ENCODE results near the gene FOXA2. TPM values are rescaled to one million over a fixed set of nuclear protein-coding genes. Genes with fewer than 3 reads are reported as not detected.
"Not testable (repeated sequence)": the region's sequence is repeated elsewhere in the genome, so short reads cannot be mapped to it uniquely, and the experiment has no call there.

Gene FOXA2
- total RNA-seq, 1 experiment from 2014 or later: 28.0 TPM

DNA sequence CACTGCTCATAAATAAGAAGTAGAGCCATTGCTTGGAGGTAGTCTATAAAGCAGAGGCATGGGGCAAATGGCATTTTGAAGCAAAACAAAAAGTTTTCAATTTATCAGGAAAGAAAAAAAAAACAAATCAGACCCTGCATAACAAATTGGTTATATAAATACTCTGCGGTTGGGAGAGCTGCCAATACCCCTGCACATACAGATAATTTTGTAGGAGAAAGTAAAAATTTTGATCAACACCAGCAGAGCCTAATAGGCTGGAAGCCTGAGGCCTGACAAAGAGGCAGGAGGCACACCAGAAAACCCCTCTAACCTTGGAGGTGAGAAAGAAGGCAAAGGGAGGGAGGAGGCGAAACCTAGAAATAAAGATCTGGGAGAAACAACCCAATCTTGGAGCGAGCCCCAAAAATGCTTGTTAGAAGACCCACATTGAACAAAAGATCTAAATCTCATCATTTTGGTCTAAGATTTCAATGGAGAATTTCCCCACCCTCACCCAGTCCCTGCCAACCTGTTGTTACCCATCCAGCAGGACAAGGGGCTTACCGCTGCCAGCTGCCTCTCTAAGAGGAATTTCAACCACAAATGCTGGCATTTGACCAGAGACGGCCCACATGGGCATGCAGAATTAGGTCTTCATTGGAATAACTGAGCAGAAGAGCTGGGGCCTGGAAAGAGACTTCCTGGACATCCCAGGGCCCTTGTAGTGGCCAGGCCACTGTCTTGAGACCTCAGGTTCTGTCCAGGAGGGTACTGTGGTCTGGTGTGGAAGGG is 28.4 kb downstream of the FOXA2 start:
- ATAC-seq (no peak), DNase-seq (ENCODE audit: low read depth, low spot score) (no peak)
- intact Hi-C loops (cut with micrococcal nuclease; ENCODE audit: unreplicated experiment): no loop called here
- peaks cover 2% of the 10 kb centered on the region; the same call in 1 of the 2 replicates for H3K9me3 ChIP-seq (ENCODE audit: control insufficient read depth, insufficient read depth, low read depth, low read length)
- ChIA-PET CTCF (no interaction called here), POLR2A (no interaction called here)
- no peak overlapping the region for H3K27ac ChIP-seq (ENCODE audit: low read length)
- H3K4me1 ChIP-seq (ENCODE audit: control insufficient read depth, insufficient read depth, low read length): no peaks in the 10 kb centered on the region
- in situ Hi-C loops (cut with HindIII; ENCODE audit: low pct_unique_long_range_greater_than_20kb, low sequenced_read_pairs): no loop called here
- H3K4me3 ChIP-seq (ENCODE audit: low read depth in 2 of 2, low read length in 2 of 2): no peak overlapping the region
- TF ChIP-seq SIN3A (IDR thresholded peaks at IDR 0.05; ENCODE audit: borderline replicate concordance, insufficient read depth, low read depth, low read length): no peak
- TF ChIP-seq, protein P1, sequence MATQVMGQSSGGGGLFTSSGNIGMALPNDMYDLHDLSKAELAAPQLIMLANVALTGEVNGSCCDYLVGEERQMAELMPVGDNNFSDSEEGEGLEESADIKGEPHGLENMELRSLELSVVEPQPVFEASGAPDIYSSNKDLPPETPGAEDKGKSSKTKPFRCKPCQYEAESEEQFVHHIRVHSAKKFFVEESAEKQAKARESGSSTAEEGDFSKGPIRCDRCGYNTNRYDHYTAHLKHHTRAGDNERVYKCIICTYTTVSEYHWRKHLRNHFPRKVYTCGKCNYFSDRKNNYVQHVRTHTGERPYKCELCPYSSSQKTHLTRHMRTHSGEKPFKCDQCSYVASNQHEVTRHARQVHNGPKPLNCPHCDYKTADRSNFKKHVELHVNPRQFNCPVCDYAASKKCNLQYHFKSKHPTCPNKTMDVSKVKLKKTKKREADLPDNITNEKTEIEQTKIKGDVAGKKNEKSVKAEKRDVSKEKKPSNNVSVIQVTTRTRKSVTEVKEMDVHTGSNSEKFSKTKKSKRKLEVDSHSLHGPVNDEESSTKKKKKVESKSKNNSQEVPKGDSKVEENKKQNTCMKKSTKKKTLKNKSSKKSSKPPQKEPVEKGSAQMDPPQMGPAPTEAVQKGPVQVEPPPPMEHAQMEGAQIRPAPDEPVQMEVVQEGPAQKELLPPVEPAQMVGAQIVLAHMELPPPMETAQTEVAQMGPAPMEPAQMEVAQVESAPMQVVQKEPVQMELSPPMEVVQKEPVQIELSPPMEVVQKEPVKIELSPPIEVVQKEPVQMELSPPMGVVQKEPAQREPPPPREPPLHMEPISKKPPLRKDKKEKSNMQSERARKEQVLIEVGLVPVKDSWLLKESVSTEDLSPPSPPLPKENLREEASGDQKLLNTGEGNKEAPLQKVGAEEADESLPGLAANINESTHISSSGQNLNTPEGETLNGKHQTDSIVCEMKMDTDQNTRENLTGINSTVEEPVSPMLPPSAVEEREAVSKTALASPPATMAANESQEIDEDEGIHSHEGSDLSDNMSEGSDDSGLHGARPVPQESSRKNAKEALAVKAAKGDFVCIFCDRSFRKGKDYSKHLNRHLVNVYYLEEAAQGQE (IDR thresholded peaks at IDR 0.05; ENCODE audit: insufficient read depth in 1 of 2, low read depth in 2 of 2, low read length in 1 of 2): no peak
- TF ChIP-seq TCF7L2 (IDR thresholded peaks at IDR 0.05; ENCODE audit: low read depth, low read length): no peak
- TF ChIP-seq, protein P2, sequence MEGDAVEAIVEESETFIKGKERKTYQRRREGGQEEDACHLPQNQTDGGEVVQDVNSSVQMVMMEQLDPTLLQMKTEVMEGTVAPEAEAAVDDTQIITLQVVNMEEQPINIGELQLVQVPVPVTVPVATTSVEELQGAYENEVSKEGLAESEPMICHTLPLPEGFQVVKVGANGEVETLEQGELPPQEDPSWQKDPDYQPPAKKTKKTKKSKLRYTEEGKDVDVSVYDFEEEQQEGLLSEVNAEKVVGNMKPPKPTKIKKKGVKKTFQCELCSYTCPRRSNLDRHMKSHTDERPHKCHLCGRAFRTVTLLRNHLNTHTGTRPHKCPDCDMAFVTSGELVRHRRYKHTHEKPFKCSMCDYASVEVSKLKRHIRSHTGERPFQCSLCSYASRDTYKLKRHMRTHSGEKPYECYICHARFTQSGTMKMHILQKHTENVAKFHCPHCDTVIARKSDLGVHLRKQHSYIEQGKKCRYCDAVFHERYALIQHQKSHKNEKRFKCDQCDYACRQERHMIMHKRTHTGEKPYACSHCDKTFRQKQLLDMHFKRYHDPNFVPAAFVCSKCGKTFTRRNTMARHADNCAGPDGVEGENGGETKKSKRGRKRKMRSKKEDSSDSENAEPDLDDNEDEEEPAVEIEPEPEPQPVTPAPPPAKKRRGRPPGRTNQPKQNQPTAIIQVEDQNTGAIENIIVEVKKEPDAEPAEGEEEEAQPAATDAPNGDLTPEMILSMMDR (IDR thresholded peaks at IDR 0.05): no peak
- TF ChIP-seq POLR2AphosphoS5 (IDR thresholded peaks at IDR 0.05; ENCODE audit: low read depth, low read length): no peak
- BruUV-seq (replicated peaks): no TSS peak
- H3K27me3 ChIP-seq (ENCODE audit: control insufficient read depth, insufficient read depth, low read length): no peaks in the 10 kb centered on the region
- H3K36me3 ChIP-seq (ENCODE audit: control insufficient read depth, insufficient read depth, low read length): no peaks in the 10 kb centered on the region

GRCh38 chr20:22554391-22554790 is 30.0 kb downstream of the FOXA2 start:
- peaks cover 2% of the 10 kb centered on the region; the same call in 1 of the 2 replicates for H3K9me3 ChIP-seq (ENCODE audit: control insufficient read depth, insufficient read depth, low read depth, low read length)
- H3K27ac ChIP-seq (ENCODE audit: low read length): no peak overlapping the region
- no TSS peak for BruUV-seq (replicated peaks)
- no peak for DNase-seq (ENCODE audit: low read depth, low spot score)
- TF ChIP-seq, protein P1 (IDR thresholded peaks at IDR 0.05; ENCODE audit: insufficient read depth in 1 of 2, low read depth in 2 of 2, low read length in 1 of 2): no peak
- TF ChIP-seq TCF7L2 (IDR thresholded peaks at IDR 0.05; ENCODE audit: low read depth, low read length) (no peak), SIN3A (IDR thresholded peaks at IDR 0.05; ENCODE audit: borderline replicate concordance, insufficient read depth, low read depth, low read length) (no peak), POLR2AphosphoS5 (IDR thresholded peaks at IDR 0.05; ENCODE audit: low read depth, low read length) (no peak)
- TF ChIP-seq, protein P2 (IDR thresholded peaks at IDR 0.05): no peak
- no peaks in the 10 kb centered on the region for H3K36me3 ChIP-seq (ENCODE audit: control insufficient read depth, insufficient read depth, low read length)
- H3K4me3 ChIP-seq (ENCODE audit: low read depth in 2 of 2, low read length in 2 of 2): no peak overlapping the region
- in situ Hi-C loops (cut with HindIII; ENCODE audit: low pct_unique_long_range_greater_than_20kb, low sequenced_read_pairs) (no loop called here), intact Hi-C loops (cut with micrococcal nuclease; ENCODE audit: unreplicated experiment) (no loop called here)
- no peak for ATAC-seq
- POLR2A ChIA-PET: no interaction called here
- H3K4me1 ChIP-seq (ENCODE audit: control insufficient read depth, insufficient read depth, low read length): no peaks in the 10 kb centered on the region
- CTCF ChIA-PET: no interaction called here
- H3K27me3 ChIP-seq (ENCODE audit: control insufficient read depth, insufficient read depth, low read length): no peaks in the 10 kb centered on the region

DNA sequence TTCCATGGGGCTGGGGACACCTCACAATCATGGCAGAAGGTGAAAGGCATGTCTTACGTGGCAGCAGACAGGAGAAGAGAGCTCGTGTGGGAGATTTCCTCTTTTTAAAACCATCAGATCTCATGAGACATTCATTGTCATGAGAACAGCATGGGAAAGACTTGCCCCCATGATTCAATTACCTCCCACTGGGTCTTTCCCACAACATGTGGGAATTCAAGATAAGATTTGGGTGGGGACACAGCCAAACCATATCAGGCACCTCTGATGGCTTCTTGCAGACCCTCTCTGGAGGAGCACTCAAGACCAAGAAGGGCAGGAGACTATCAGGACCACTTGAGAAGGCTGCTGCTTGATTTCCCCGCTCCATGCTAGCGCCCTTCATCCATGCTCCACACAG is 33.9 kb downstream of the FOXA2 start:
- POLR2A ChIA-PET; H3K4me3 ChIP-seq (ENCODE audit: low read depth in 2 of 2, low read length in 2 of 2); in situ Hi-C loops (cut with HindIII; ENCODE audit: low pct_unique_long_range_greater_than_20kb, low sequenced_read_pairs): not testable (repeated sequence)

More for the DNA sequence above, 33.9 kb downstream of the FOXA2 start:
- H3K9me3 ChIP-seq (ENCODE audit: control insufficient read depth, insufficient read depth, low read depth, low read length); CTCF ChIA-PET; intact Hi-C loops (cut with micrococcal nuclease; ENCODE audit: unreplicated experiment); H3K4me1 ChIP-seq (ENCODE audit: control insufficient read depth, insufficient read depth, low read length); BruUV-seq (replicated peaks); ATAC-seq; H3K27ac ChIP-seq (ENCODE audit: low read length); H3K36me3 ChIP-seq (ENCODE audit: control insufficient read depth, insufficient read depth, low read length); DNase-seq (ENCODE audit: low read depth, low spot score); H3K27me3 ChIP-seq (ENCODE audit: control insufficient read depth, insufficient read depth, low read length): not testable (repeated sequence)

Data from Panc1 (cell line).